ENCODE results near the gene TCF12. TPM values are rescaled to one million over a fixed set of nuclear protein-coding genes. Genes with fewer than 3 reads are reported as not detected.

The TCF12 gene
- polyA plus RNA-seq, 3 donors: 15.8 to 52.5 (median 27.6) TPM

DNA sequence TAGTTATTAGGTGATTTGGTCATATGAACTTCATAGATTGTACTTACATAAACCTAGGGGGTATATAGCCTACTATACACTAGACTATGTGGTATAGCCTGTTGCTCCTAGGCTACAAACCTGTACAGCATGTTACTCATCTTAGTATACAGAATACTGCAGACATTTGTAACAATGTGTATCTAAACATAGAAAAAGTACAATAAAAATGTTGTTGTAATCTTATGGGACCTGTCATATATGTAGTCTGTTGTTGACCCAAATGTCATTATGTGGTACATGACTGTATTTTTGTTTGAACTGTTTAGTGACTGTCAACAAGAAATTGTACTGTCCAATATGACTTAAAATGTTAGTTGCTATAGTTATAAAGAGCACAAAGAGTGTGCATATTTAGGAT is 69.8 kb downstream of the TCF12 start:
- H3K4me1 Mint-ChIP-seq: peaks cover 45% of the 10 kb centered on the region
- peaks cover 37 to 61% of the 10 kb centered on the region in 2 donors for H3K4me1 ChIP-seq (ENCODE audit: control insufficient read depth in 1 of 2, insufficient read depth in 2 of 2, low read length in 2 of 2)

GRCh38 chr15:56989411-56989924 is 71.0 kb downstream of the TCF12 start:
- H3K36me3 ChIP-seq (replicated peaks in 1 of 2; ENCODE audit: control insufficient read depth in 1 of 2, insufficient read depth in 2 of 2, low read length in 2 of 2): no peaks in the 10 kb centered on the region
- peaks cover 32 to 53% of the 10 kb centered on the region in 2 donors for H3K4me1 ChIP-seq (ENCODE audit: control insufficient read depth in 1 of 2, insufficient read depth in 2 of 2, low read length in 2 of 2)
- H3K27me3 ChIP-seq (ENCODE audit: control insufficient read depth in 2 of 2, insufficient read depth in 2 of 2, low read length in 2 of 2): no peaks in the 10 kb centered on the region
- Mint-ChIP-seq H3K36me3 (peaks cover 0 to 7% of the 10 kb centered on the region in 2 donors), H3K27me3 (ENCODE audit: low read depth in 3 of 3) (no peaks in the 10 kb centered on the region), H3K4me1 (peaks cover 42% of the 10 kb centered on the region), H3K27ac (no peak overlapping the region), H3K4me3 (no peak overlapping the region), H3K9me3 (no peaks in the 10 kb centered on the region)
- TF ChIP-seq, protein P1, sequence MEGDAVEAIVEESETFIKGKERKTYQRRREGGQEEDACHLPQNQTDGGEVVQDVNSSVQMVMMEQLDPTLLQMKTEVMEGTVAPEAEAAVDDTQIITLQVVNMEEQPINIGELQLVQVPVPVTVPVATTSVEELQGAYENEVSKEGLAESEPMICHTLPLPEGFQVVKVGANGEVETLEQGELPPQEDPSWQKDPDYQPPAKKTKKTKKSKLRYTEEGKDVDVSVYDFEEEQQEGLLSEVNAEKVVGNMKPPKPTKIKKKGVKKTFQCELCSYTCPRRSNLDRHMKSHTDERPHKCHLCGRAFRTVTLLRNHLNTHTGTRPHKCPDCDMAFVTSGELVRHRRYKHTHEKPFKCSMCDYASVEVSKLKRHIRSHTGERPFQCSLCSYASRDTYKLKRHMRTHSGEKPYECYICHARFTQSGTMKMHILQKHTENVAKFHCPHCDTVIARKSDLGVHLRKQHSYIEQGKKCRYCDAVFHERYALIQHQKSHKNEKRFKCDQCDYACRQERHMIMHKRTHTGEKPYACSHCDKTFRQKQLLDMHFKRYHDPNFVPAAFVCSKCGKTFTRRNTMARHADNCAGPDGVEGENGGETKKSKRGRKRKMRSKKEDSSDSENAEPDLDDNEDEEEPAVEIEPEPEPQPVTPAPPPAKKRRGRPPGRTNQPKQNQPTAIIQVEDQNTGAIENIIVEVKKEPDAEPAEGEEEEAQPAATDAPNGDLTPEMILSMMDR (IDR thresholded peaks at IDR 0.05): no peak
- no peaks in the 10 kb centered on the region for H3K9me3 ChIP-seq (replicated peaks in 1 of 2; ENCODE audit: control insufficient read depth in 1 of 2, insufficient read depth in 1 of 2, low read length in 2 of 2)
- no peak overlapping the region for H3K27ac ChIP-seq (ENCODE audit: low read depth in 1 of 2, low read length in 2 of 2)
- H3K79me2 ChIP-seq (ENCODE audit: insufficient read depth, low read length): peaks cover 71% of the 10 kb centered on the region
- H2AFZ ChIP-seq (ENCODE audit: insufficient read depth, low read depth, low read length, poor library complexity, severe bottlenecking): no peak overlapping the region
- H3K9ac ChIP-seq (ENCODE audit: insufficient read depth, low read length, poor library complexity, severe bottlenecking): no peak overlapping the region
- H4K20me1 ChIP-seq (ENCODE audit: insufficient read depth, low read length): peaks cover 69% of the 10 kb centered on the region
- no peak for DNase-seq
- H3K4me3 ChIP-seq (replicated peaks in 1 of 3; ENCODE audit: low read depth in 2 of 3, low read length in 3 of 3): no peak overlapping the region
- intact Hi-C loops (cut with micrococcal nuclease): no loop called here
- no peak overlapping the region for H3K4me2 ChIP-seq (replicated peaks; ENCODE audit: extremely low read depth, low read length, poor library complexity, severe bottlenecking)
- WGBS (ENCODE audit: insufficient coverage): 100% methylated on average over 1 of the region's 1 CpG

More for the DNA sequence above, 69.8 kb downstream of the TCF12 start:
- peaks cover 79% of the 10 kb centered on the region for H3K79me2 ChIP-seq (ENCODE audit: insufficient read depth, low read length)
- Mint-ChIP-seq H3K27ac (no peak overlapping the region), H3K36me3 (peaks cover 0 to 3% of the 10 kb centered on the region in 2 donors), H3K27me3 (ENCODE audit: low read depth in 3 of 3) (no peaks in the 10 kb centered on the region), H3K4me3 (no peak overlapping the region), H3K9me3 (no peaks in the 10 kb centered on the region)
- no peak overlapping the region for H3K4me2 ChIP-seq (replicated peaks; ENCODE audit: extremely low read depth, low read length, poor library complexity, severe bottlenecking)
- peaks cover 75% of the 10 kb centered on the region for H4K20me1 ChIP-seq (ENCODE audit: insufficient read depth, low read length)
- no peak overlapping the region for H3K9ac ChIP-seq (ENCODE audit: insufficient read depth, low read length, poor library complexity, severe bottlenecking)
- H3K27ac ChIP-seq (ENCODE audit: low read depth in 1 of 2, low read length in 2 of 2): no peak overlapping the region
- TF ChIP-seq, protein P1 (IDR thresholded peaks at IDR 0.05): no peak
- H3K4me3 ChIP-seq (replicated peaks in 1 of 3; ENCODE audit: low read depth in 2 of 3, low read length in 3 of 3): no peak overlapping the region
- H2AFZ ChIP-seq (ENCODE audit: insufficient read depth, low read depth, low read length, poor library complexity, severe bottlenecking): no peak overlapping the region
- H3K36me3 ChIP-seq (replicated peaks in 1 of 2; ENCODE audit: control insufficient read depth in 1 of 2, insufficient read depth in 2 of 2, low read length in 2 of 2): no peaks in the 10 kb centered on the region
- intact Hi-C loops (cut with micrococcal nuclease): no loop called here
- no peaks in the 10 kb centered on the region for H3K9me3 ChIP-seq (replicated peaks in 1 of 2; ENCODE audit: control insufficient read depth in 1 of 2, insufficient read depth in 1 of 2, low read length in 2 of 2)
- H3K27me3 ChIP-seq (ENCODE audit: control insufficient read depth in 2 of 2, insufficient read depth in 2 of 2, low read length in 2 of 2): no peaks in the 10 kb centered on the region
- no peak for DNase-seq

Measured in CD14-positive monocyte (primary cell).